Progenitor cell of endocrine pancreas (in vitro differentiated cells): ENCODE results near the gene DEDD2. TPM values are rescaled to one million over a fixed set of nuclear protein-coding genes. Genes with fewer than 3 reads are reported as not detected.
A peak's percentile ranks its signal among the peaks of the same experiment; 100 is the strongest.

Experiments used
- DNase-seq: peaks from one replicate; pipeline ENCODE4 v3.0.0; 2021; ENCODE audit warnings: low spot score; ENCODE audit not compliant: unreplicated experiment
- H3K27ac Mint-ChIP-seq: 2 replicates; pipeline ENCODE4 v1.8.0; 2021; ENCODE audit warnings: mild to moderate bottlenecking, moderate library complexity, mixed read lengths
- H3K27me3 Mint-ChIP-seq: 2 replicates; pipeline ENCODE4 v1.8.0; 2021; ENCODE audit warnings: mixed read lengths
- H3K36me3 Mint-ChIP-seq: 2 replicates; pipeline ENCODE4 v1.8.0; 2022; ENCODE audit warnings: mixed read lengths; ENCODE audit not compliant: insufficient read depth
- H3K4me1 Mint-ChIP-seq: 2 replicates; pipeline ENCODE4 v1.8.0; 2021; ENCODE audit warnings: low read depth, mixed read lengths
- H3K4me3 Mint-ChIP-seq: 2 replicates; pipeline ENCODE4 v1.8.0; 2021; ENCODE audit warnings: low read depth, mild to moderate bottlenecking, moderate library complexity, mixed read lengths
- H3K9me3 Mint-ChIP-seq: 2 replicates; pipeline ENCODE4 v1.8.0; 2021; ENCODE audit warnings: low read depth, mixed read lengths
- CTCF ChIP-seq: fragments of 200-600 bp; sonication (generic); IDR thresholded peaks from one replicate; pipeline ENCODE4 v1.5.0; 2021; ENCODE audit warnings: antibody characterized with exemption, mild to moderate bottlenecking; ENCODE audit not compliant: unreplicated experiment
- total RNA-seq: library from RNA; stranded (reverse); gene quantifications from 2 replicates; pipeline ENCODE4 v1.2.1, GENCODE V29; 2021

Gene DEDD2
- total RNA-seq, 1 donor from 2014 or later = 38.3 TPM

DNA sequence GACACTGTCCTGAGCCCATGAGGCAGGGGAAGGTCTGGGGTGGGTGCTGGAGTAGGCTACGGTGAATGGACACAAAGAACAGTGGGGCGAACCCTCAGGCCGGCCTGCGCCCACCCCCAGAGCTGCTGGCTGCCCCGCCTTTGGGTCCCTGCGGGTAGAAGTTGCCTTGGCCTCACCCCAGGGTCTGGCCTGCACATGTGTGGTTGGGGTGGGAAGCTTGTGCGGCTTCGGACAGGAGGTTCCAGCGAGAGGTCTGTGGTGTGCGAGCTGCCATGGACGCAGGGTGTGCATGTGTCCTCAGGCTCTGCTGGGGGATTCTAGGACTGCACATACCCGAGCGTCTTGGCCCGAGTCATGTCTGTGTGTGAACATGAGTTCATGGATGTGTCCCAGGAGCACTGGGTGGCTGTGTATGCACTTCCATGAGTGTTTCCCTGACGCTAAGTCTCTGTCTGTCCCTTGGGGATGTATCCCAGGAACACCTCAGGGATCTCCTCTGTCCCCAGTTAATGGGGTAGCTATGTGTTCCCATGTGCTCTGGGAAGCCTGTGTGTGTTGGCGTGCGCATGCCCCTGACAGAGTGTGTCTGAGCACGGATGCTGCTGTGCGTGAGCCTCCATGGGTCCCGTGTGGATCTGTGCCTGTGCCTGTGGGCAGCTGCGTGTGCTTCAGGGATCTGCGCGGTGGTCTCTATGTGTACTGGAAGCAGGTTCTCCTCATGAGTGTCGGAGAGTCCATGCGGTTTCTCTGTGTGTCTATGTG, 64.4 kb downstream of the DEDD2 start:
- Mint-ChIP-seq H3K9me3 (no peaks in the 10 kb centered on the region), H3K27ac (no peak overlapping the region), H3K4me3 (no peak overlapping the region), H3K36me3 (no peaks in the 10 kb centered on the region), H3K4me1 (peaks cover 31% of the 10 kb centered on the region), H3K27me3 (peaks cover 62% of the 10 kb centered on the region)
- no peak for TF ChIP-seq CTCF
- DNase-seq = no peak

- H3K27ac Mint-ChIP-seq = peak overlapping the region; percentile 69
- H3K4me1 Mint-ChIP-seq = peaks cover 31% of the 10 kb centered on the region
- peaks cover 63% of the 10 kb centered on the region for H3K27me3 Mint-ChIP-seq
- no peaks in the 10 kb centered on the region for H3K36me3 Mint-ChIP-seq
- TF ChIP-seq CTCF = no peak
- H3K9me3 Mint-ChIP-seq = no peaks in the 10 kb centered on the region
- H3K4me3 Mint-ChIP-seq = no peak overlapping the region
- DNase-seq = peak; percentile 39
These were observed 65.4 kb downstream of the DEDD2 start for GRCh38 chr19:42151782-42152684.

- H3K4me1 Mint-ChIP-seq = peaks cover 31% of the 10 kb centered on the region
- H3K27ac Mint-ChIP-seq = no peak overlapping the region
- peaks cover 66% of the 10 kb centered on the region for H3K27me3 Mint-ChIP-seq
- no peaks in the 10 kb centered on the region for H3K36me3 Mint-ChIP-seq
- no peaks in the 10 kb centered on the region for H3K9me3 Mint-ChIP-seq
- no peak for TF ChIP-seq CTCF
- no peak for DNase-seq
- no peak overlapping the region for H3K4me3 Mint-ChIP-seq
These were observed 66.5 kb downstream of the DEDD2 start for GRCh38 chr19:42150911-42151361.

DNA sequence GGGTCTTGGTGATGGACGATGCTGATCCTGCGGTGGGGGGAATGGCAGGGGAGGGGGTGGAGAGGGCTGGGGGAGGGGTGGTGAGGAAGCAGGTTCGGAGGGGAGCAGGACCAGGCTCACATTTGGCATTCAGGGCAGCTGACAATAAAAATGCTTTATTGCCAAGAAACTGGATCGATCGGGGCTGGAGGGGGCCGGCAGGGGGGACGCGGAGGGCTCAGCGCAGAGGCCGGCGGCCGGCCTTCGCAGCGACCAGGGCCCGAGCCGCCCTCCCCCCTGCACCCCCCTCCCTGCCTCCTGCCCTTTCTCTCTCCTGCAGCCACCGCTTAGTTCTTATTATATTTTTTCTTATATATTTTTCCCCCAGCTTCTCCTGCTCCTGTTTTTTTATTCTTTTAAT, 67.1 kb downstream of the DEDD2 start:
- H3K27me3 Mint-ChIP-seq = peaks cover 63% of the 10 kb centered on the region
- no peak for TF ChIP-seq CTCF
- no peak overlapping the region for H3K4me3 Mint-ChIP-seq
- DNase-seq = no peak
- no peak overlapping the region for H3K27ac Mint-ChIP-seq
- H3K9me3 Mint-ChIP-seq = no peaks in the 10 kb centered on the region
- H3K4me1 Mint-ChIP-seq = peaks cover 31% of the 10 kb centered on the region
- no peaks in the 10 kb centered on the region for H3K36me3 Mint-ChIP-seq

- TF ChIP-seq CTCF = no peak
- Mint-ChIP-seq H3K4me3 (no peak overlapping the region), H3K36me3 (no peaks in the 10 kb centered on the region), H3K4me1 (peaks cover 31% of the 10 kb centered on the region), H3K27me3 (peaks cover 60% of the 10 kb centered on the region), H3K9me3 (no peaks in the 10 kb centered on the region), H3K27ac (no peak overlapping the region)
- no peak for DNase-seq
These were observed 67.9 kb downstream of the DEDD2 start for GRCh38 chr19:42149447-42150202.
